Measurements from ENCODE around the gene ZBP1. TPM values are rescaled to one million over a fixed set of nuclear protein-coding genes. Genes with fewer than 3 reads are reported as not detected.

Gene ZBP1
- total and polyA plus RNA-seq, 7 donors, result 0.36 to 17.2 (median 1.2) TPM; not detected in 2

GRCh38 chr20:57658833-57659516 lies 38.7 kb upstream of the ZBP1 start:
- peak overlapping the region in 1 of 4 donors; percentile 6 for H3K27ac ChIP-seq
- intact Hi-C loops (cut with DNase I), result no loop called here

GRCh38 chr20:57658447-57658832 lies 38.2 kb upstream of the ZBP1 start:
- 73 to 81% methylated on average over 8 of the region's 8 CpGs for WGBS, 2 donors
- TF ChIP-seq CTCF (IDR thresholded peaks at IDR 0.05) (no peak), POLR2AphosphoS5 (IDR thresholded peaks at IDR 0.05) (no peak), POLR2A (IDR thresholded peaks at IDR 0.05) (no peak), EP300 (IDR thresholded peaks at IDR 0.05) (no peak)
- intact Hi-C loops (cut with DNase I), result no loop called here
- DNase-seq, result no peak
- H3K27ac ChIP-seq, result no peak overlapping the region
- peaks cover 0 to 21% (median 4%) of the 10 kb centered on the region in 4 donors for H3K36me3 ChIP-seq
- no peaks in the 10 kb centered on the region for H3K27me3 ChIP-seq
- no peak overlapping the region for H3K4me3 ChIP-seq
- H3K9me3 ChIP-seq, result no peaks in the 10 kb centered on the region
- peaks cover 0 to 7% (median 2%) of the 10 kb centered on the region in 4 donors for H3K4me1 ChIP-seq

More at GRCh38 chr20:57658833-57659516, 38.7 kb upstream of the ZBP1 start:
- 84 to 89% methylated on average over 25 of the region's 25 CpGs for WGBS, 2 donors
- Histone ChIP-seq H3K4me1 (peaks cover 0 to 7% (median 2%) of the 10 kb centered on the region in 4 donors), H3K27me3 (no peaks in the 10 kb centered on the region), H3K4me3 (no peak overlapping the region), H3K36me3 (peaks cover 0 to 21% (median 4%) of the 10 kb centered on the region in 4 donors), H3K9me3 (no peaks in the 10 kb centered on the region)
- peak; percentile 60 for DNase-seq
- TF ChIP-seq EP300 (IDR thresholded peaks at IDR 0.05) (no peak), CTCF (IDR thresholded peaks at IDR 0.05) (no peak), POLR2AphosphoS5 (IDR thresholded peaks at IDR 0.05) (no peak), POLR2A (IDR thresholded peaks at IDR 0.05) (no peak)

GRCh38 chr20:57657535-57658446 lies 37.6 kb upstream of the ZBP1 start:
- Histone ChIP-seq H3K4me3 (no peak overlapping the region), H3K9me3 (no peaks in the 10 kb centered on the region), H3K27ac (peak overlapping the region in 2 of 4 donors; percentile 20 to 26), H3K27me3 (no peaks in the 10 kb centered on the region), H3K36me3 (peaks cover 0 to 24% (median 4%) of the 10 kb centered on the region in 4 donors), H3K4me1 (peaks cover 0 to 7% (median 2%) of the 10 kb centered on the region in 4 donors)
- intact Hi-C loops (cut with DNase I), result no loop called here
- TF ChIP-seq POLR2A (IDR thresholded peaks at IDR 0.05) (no peak), POLR2AphosphoS5 (IDR thresholded peaks at IDR 0.05) (no peak)
- DNase-seq, result peak; percentile 68
- 46 to 65% methylated on average over 36 of the region's 36 CpGs for WGBS, 2 donors

- H3K9me3 ChIP-seq, result no peaks in the 10 kb centered on the region
- DNase-seq, result peak; percentile 60
- intact Hi-C loops (cut with DNase I), result no loop called here
- peaks cover 0 to 32% (median 8%) of the 10 kb centered on the region in 4 donors for H3K36me3 ChIP-seq
- peaks cover 0 to 7% (median 2%) of the 10 kb centered on the region in 4 donors for H3K4me1 ChIP-seq
- peak overlapping the region in 2 of 4 donors; percentile 20 to 26 for H3K27ac ChIP-seq
- H3K27me3 ChIP-seq, result no peaks in the 10 kb centered on the region
- no peak overlapping the region for H3K4me3 ChIP-seq
- TF ChIP-seq EP300 (IDR thresholded peaks at IDR 0.05) (no peak), CTCF (IDR thresholded peaks at IDR 0.05) (no peak), POLR2A (IDR thresholded peaks at IDR 0.05) (no peak), POLR2AphosphoS5 (IDR thresholded peaks at IDR 0.05) (no peak)
- WGBS, 2 donors, result 94 to 95% methylated on average over 20 of the region's 20 CpGs
Observed at GRCh38 chr20:57656821-57657534, 36.8 kb upstream of the ZBP1 start.
